Daoy (cell line): Measurements from ENCODE around the gene PCSK2. TPM values are rescaled to one million over a fixed set of nuclear protein-coding genes. Genes with fewer than 3 reads are reported as not detected.

Experiments used
- DNase-seq: peaks from one replicate; pipeline ENCODE4 v3.0.0-alpha.2; 2015; ENCODE audit warnings: low read depth
- total RNA-seq: library from RNA; depleted of rRNA; stranded (reverse); fragments of >200 nt; shearing (Covaris generic); gene quantifications from 2 replicates; pipeline ENCODE4 v1.2.3, GENCODE V29; 2014

PCSK2 gene
- total RNA-seq, 1 experiment from 2014 or later = not detected

DNA sequence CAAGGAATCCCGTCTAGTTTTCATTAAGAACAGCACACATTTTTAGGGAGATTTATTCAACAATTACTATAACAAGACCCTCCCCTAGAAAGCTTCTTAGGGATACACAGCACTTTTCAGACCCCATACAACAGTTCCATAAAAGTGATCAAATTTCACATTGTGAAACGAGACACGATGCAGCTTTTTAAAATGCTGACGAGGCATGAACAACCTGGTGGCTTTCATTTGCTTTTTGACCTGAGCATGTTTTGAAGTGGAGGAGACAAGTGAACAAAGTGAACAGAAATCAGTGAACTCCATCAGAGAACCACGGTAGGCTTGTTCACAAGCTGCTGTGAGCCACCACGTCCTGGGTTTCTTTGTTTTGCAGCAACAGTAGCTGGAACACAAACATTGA lies 112.2 kb downstream of the PCSK2 start:
- DNase-seq = no peak

DNA sequence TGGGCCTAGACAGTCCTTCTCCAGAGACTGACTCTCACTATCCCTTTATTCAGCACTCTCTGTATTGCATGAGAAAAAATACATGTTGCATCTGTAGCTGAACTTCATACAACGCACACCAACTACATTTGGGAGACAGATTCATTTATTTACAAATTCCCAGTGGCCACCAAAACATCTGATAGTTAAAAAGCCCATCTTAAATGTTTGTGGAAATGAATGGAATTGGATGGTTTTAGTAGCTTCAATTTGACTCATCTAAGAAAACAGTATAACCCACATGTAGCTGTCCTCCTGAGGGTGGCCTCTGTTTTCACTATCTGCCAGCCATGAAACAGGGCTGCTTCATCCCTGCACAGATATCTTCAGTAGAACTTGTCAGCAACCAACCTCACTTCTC lies 116.3 kb downstream of the PCSK2 start:
- no peak for DNase-seq

DNA sequence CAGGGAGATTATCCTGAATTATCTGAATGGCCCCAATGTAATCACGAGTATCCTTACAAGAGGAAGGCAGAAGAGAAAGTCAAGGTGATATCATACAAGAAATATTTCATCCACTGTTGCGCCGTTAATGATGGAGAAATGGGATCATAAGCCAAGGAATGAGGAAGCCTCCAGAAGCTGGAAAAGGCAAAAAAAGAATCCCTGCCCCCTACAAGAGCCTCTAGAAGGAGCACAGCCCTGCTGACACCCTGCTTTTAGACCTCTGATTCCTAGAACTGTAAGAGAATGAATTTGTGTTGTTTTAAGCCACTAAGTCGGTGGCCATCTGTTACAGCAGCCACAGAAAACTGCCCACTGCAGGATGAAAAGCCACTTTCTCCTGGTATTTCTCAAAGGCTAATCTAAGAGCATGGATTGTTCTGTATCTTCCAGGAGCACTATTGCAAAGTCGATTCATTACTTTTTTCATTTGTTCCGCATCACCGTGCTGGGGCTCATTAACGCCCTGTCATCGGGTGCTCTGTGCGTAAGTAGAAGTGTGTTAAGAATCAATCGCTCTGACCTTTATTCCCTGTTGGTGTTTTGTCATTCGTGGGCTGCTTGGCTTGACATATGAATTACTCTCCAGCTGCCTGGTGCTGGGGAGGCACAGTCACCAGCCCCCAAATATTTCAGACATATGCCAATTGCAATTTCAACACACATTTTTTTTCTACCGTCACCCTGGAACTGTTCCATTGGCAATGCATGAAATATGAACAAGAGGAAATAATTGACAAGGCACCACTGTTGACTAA lies 117.0 kb downstream of the PCSK2 start:
- no peak for DNase-seq

DNA sequence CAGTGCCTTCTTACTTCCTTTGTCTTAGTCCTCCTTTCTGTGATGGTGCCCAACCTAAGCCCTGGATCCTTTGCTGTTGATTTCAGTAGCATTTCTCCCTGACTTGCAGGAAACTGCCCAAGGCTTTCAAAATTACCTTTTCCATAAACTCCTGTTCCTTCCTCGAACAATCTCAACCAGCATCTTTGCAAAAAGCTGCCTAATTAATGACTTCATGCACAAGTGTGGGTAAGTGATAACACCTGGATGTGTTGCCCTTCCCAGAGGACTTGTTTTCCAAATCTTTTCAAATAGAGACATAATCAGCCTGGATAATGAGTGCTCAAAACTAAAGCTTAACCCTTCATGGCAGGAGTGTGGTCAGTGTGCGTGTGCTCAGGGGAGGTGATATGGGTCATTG lies 118.0 kb downstream of the PCSK2 start:
- DNase-seq = no peak

DNA sequence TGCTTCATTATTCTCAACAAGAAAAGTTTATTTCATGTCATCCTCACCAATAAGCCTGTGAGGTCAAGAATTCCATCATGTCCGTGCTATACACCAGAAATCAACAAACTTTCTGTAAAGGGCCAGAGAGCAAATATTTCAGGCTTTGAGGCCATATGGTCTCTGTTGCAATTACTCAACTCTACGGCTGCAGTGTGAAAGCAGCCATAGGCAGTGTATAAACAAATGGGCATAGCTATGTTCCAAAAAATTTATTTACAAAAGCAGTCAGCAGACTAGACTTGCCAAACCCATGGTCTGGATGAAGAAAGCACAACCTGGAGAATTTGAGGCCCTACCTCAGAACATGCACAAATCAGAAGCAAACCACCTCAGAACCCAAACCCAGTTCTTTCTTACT lies 118.5 kb downstream of the PCSK2 start:
- DNase-seq = no peak

DNA sequence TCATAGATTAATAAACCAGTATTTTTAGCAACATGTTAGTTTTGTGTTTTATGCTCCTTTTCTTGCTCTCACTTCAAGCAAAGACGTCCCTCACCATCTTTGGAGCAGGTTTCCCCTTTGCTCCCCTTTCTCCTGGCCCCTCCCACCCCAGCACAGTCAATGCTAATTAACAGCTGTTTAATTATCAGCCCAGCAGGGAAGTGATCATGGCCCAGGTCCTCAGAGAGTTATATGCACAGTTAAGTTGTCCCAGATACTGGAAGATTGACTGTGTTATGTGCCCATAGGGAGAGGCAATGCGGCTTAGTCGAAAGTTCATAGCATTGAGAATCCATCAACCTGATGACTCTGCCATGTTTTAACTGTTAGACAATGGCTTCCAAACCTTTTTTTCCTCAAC lies 123.5 kb downstream of the PCSK2 start:
- DNase-seq = no peak

DNA sequence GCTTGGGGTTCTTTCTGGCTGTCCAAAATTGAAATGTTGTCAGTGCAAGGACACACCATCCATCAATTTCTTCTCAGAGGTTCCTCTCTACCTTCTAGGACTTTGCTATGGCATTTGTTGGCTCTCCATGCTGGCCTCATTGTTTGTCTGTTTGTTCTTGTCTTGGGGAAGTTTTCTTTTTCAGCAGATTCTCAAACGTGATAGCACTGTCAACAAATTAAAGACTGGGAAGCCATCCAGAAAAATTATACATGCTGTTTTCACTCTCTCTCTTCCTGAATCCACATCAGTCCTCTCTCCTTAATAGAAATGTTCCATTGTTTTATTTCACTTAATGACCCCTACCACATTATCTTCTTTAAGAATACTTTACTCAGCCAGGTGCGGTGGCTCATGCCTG lies 130.4 kb downstream of the PCSK2 start:
- DNase-seq = no peak

DNA sequence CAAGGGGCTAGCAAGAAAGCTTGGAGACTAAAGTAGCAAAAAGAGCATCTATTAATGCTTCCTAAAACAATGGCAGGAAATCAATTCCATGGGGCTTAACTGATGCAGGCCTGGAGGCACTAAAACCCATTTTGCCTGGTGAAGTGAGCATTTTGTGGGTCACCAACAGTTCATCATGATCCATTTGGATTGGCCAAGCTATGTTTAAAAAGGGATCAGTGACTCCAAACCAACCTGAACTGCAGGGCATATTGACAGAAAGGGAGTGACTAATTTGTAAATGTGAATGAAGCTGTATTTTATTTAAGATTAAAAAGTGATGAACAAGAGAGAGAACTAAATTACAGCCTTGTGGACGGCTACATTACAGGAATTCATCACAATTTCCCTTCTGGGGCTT lies 132.0 kb downstream of the PCSK2 start:
- no peak for DNase-seq

DNA sequence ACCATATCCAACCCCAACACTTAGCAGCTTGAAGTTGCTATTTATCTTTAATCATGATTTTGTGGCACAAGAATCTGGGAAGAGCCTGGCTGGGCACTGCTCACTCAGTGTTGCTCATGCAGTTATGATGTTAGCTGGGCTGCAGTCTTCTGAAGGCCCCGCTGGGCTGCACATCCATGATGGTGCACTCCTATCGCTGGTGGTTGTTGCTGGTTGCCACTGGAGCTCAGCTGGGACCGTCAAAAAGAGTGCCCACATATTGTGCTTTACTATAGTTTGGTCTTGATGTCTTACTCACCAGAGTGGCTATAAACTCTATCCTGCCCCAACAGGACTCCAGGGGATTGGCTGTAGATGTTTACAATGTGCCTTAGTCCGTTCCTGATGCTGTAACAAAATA lies 137.8 kb downstream of the PCSK2 start:
- DNase-seq = no peak

DNA sequence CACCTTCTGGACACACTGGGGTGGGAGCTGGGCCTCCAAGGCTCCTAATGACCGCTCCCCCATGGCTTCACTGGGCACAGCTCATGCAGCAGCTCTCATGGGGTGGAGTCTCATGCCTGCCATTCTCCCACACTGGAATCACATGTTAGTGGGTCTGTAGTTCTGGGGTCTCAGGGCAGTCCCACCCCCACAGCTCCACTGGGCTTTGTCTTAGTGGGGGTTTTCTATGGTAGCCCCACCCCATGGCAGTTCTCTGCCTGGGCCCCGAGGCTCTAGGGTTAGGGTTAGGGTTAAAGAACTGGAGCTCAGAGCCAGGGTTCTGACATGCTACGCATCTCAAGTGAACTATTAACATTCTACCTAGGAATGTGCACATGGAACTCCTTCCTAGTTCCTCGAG lies 139.0 kb downstream of the PCSK2 start:
- DNase-seq = no peak

DNA sequence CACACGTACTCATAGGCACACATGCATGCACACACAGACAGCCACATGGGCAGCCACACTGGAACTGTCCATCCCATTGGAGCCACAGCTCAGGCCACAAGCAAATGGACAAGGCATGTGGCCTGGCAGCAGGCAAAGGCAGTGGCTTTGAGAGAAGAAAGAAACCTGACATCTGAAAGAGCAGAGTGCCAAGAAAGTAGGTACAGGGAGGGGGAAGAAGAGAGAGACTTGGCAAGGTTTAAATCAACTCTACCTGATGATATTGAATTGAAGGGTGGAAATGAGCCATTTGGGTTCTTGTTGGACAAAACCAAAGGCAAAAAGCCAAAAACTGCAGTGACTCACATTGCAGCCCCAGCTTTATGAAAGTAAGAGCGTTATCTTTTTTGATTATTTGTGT lies 142.7 kb downstream of the PCSK2 start:
- no peak for DNase-seq

DNA sequence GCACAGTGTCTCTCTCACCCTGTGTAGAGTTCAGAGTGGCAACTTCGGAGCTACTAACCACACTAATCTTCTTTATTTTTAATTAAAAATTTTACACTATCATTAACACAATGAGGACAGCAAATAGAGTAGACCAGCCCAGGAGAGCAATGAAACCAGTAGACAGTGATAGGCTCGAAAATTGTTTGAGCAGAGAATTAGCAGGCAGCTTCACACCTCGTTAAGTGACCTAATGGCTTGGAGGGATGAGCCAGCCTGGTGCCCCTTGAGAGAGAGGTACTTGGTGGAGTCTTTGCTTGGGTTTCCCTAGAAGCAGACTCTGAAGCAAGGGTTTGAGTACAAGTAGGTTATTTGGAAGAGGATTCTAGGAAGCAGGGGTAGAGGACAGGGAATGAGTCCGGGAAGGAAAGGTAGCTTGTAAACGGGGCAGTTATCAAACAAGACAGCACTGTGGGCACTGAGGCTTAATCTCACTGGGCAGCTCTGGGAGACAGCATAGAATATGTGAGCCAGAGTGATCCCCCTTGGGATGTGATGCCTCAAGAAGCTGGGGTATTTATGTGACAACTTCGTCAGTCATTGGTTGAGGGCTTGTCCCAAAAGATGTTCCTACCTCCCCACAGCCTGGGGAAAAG lies 146.1 kb downstream of the PCSK2 start:
- DNase-seq = no peak

DNA sequence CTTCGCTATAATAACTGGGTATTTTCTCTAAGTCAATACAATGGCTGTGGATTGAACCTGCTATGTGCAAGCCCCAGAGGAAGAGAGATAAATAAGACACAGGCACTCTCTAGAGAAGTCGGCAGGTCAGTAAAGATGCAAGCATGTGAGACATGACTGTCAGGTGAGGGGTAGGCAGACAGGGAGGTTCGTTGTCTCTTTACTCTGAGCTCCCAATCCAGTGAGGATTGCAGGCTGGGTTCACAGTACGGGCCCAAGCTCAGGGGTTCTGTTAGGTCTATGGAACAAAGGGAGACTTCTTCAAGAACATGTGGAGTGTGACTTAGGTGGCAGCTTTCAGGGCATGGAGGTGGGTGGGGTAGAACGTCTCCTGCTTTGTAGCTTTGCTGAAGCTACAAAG lies 147.2 kb downstream of the PCSK2 start:
- DNase-seq = no peak

DNA sequence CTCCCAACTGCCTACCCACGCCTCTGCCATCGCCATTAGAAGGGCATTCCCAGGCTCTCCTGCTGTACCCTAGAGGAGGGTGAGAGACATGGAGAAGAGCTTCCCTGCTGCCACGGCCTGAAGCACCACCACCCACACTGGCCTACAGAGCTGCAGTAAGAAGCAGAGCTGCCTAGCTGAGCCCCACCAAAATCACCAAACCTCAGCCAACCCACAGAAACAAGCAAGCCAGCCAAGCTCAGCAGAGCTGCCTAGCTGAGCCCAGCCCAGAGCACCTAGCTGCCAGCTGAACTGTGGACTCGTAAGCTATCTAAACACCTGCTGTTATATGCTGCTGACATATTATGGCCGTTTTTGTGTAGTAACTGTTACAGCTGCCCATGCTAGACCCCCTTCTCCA lies 149.2 kb downstream of the PCSK2 start:
- DNase-seq = no peak

DNA sequence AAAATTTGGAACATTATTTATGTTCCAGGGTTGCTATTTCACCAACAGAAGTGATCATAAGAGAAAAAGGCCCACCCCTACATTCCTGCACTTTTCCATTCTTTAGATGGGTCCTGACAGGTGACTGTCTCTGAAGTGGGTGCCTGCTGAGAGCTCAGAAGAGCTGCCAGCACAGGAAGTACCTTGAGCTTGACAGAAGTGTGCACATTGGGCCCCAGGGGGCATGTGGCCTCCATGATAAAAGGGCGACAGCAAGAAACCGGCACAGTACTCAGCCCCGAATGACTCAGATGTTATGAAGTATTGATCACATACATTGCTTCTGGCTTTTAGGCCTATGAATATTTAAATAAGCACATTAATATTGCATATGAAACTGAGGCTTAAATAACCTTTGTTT lies 150.4 kb downstream of the PCSK2 start:
- no peak for DNase-seq

DNA sequence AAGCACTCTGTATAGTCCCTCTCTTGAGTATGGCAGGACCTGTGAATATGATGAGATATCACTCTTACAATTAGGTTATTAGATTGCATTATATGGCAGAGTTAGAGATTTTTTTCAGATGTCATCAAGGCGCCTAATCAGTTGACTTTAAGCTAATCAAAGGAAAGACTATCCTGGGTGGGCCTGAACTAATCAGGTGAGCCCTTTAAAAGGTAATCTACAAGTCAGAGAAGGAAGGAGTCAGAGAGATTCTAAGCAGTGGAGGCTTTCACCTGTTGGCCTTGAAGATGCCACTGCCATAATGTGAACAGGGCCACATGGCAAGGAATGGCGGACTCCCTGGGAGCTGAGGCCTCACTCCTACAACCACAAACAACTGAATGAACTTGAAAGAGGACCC lies 152.8 kb downstream of the PCSK2 start:
- DNase-seq = no peak

DNA sequence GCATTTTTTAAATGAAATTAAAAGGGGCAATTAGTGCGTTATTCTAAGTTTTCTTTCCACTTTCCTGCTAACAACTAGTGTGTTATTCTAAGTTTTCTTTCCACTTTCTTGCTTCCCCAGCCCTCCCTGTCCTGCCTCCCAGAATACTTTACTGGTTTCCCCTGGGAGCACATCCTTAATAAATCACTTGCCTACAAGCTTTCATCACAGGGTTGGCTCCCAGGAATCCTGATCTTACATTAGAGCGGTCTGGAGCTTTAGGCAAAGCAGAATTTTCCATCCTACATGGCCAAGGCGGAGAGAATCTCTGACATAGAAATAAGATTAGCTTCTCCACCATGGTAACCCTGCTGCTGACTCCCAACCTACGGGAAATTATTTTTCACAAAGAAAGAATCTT lies 154.0 kb downstream of the PCSK2 start:
- DNase-seq = no peak

DNA sequence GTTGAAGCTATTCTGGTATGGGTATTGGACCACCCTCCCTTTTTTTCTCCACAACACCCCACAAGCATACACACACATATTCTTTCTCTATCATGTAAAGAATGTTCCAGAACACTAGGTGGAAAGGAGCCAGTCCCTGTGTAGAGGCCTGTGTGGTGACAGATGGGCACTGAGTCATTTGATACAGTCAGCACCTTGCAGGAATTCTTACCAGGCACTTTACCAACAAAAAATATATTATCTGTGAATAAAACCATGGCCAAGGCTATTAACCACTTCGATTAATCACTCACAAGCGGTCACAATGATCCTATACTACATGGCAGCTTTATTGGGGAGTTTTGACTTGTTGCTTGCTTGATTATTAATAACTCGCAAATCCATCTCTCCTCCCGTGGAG lies 154.9 kb downstream of the PCSK2 start:
- peak; percentile 4 for DNase-seq

DNA sequence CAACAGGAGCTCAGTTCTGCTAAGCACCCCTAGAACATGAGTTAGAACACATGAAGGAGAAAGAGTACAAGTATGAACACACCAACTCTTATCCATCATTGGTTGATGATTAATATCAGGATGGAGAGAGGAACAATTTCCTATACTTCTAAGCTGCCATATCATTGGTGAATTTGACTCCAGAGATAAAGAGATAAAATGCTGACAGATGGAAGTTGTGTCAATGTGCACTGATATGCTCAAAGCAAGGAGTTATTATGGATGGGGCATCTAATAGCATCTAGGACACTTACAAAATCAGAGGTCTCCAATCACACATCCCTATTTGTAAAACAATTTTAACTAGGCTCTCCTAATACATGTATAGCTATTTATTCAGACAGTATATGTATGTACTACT lies 159.0 kb downstream of the PCSK2 start:
- DNase-seq = no peak

DNA sequence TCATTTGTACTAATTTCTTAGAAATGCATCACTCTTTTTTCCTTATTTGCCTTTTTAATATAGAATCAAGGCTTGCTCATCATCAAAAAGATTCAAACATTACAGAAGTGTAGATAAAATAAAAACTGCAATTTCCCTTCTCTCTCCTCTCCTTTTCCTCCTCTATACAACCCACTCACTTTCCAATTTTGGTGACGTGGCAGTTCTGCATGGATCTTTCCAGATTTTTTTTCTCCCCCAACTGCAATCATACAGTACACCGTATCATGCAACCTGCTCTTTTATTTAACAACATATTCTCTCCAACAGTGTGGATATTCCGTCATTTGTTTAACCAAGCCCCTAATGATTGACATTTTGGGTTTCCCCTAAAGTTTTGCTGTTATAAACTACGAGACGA lies 163.8 kb downstream of the PCSK2 start:
- no peak for DNase-seq

DNA sequence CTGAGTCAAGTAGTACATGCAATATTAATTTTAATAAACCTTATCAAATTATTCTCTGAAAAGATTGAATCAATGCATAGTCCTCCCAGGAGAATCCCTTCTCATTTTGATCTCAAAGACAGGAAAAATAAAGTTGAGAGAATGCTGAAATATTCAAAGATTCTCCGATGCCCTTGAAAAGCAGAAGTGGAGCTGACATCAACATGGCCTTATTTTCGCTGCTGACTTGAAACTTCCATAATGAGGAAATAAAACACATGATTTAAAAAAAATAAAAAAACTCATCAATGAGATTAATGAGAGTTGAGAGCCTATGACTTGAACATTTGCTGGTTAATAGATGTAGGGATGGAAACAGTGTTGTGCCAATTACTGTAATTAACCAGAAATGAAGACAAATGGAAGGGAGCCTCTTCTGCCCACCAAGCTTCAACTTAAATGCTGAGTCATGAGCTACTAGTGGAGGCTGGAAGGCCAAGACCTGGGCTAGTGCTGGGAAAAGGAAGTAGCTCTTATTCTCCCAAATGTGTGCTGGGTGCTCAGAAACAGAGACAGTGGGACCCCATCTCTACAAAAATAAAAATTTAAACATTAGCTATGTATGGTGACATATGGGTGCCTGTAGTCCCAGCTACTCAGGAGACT lies 164.4 kb downstream of the PCSK2 start:
- DNase-seq = no peak

DNA sequence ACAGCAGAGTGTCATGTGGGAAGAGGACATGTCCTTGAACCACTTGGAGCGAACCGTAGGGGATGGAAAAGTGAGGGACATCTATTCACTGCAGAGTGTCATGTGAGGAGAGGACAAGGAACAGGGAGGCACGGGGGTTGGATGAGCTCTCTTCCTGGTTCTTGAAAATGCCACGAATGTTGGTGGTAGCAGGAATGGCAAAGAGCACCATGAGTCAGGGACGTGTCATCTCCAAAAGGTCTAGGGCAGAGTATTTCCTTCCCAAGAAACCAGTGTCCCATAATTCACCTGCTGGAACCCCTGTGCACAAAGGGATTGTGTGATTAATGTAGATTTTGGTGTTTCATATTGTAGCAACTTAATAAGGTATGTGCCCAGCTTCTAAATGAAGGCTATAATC lies 167.6 kb downstream of the PCSK2 start:
- peak; percentile 19 for DNase-seq

DNA sequence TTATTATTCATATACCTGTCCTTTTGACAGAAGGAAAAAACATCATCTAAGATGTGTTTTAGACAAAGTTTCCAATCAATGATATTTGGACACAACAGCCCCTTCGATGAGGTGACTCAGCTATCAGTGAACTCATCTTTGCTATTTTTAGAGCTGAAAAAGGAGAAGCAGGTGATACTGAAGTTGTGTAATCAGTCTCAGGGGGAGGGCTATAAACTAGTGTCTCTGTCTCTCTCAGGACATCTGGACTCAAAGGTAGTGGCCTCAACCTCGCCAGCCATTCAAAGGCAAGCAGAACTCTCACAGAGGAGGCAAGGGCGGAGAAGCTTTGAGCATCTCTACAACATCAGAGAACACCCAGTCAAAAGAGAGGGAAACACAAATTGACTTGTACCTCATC lies 168.9 kb downstream of the PCSK2 start:
- no peak for DNase-seq
